Activated B cell treated with CpG ODN at 0.5 μM for 24 hours (primary cell): Measurements from ENCODE around the gene SYT12. TPM values are rescaled to one million over a fixed set of nuclear protein-coding genes. Genes with fewer than 3 reads are reported as not detected.

Experiments
- ATAC-seq: fragments of 200-7000 bp; cut with Tn5 transposase; one replicate; pipeline ENCODE4 v1.10.0; 2021; ENCODE audit warnings: low read depth, mild to moderate bottlenecking, moderate library complexity
- CTCF ChIA-PET: fragments of 350-600 bp; sonication (Branson Sonifier 250); formaldehyde crosslinking; loops from one replicate; lab custom pipeline; 2021; ENCODE audit warnings: antibody characterized with exemption; lab: Charles Lee
- POLR2A ChIA-PET: fragments of 350-600 bp; sonication (Branson Sonifier 250); formaldehyde crosslinking; loops from one replicate; lab custom pipeline; 2021; ENCODE audit warnings: antibody characterized with exemption; lab: Charles Lee
- DNase-seq: peaks from one replicate; pipeline ENCODE4 v3.0.0; 2022
- H3K27ac Mint-ChIP-seq: one replicate; pipeline ENCODE4 v1.8.0; 2020; ENCODE audit warnings: mixed read lengths
- H3K27me3 Mint-ChIP-seq: one replicate; pipeline ENCODE4 v1.8.0; 2021; ENCODE audit warnings: mixed read lengths
- H3K36me3 Mint-ChIP-seq: one replicate; pipeline ENCODE4 v1.8.0; 2021; ENCODE audit warnings: low read depth, mixed read lengths
- H3K4me1 Mint-ChIP-seq: one replicate; pipeline ENCODE4 v1.8.0; 2021; ENCODE audit warnings: mixed read lengths
- H3K4me3 Mint-ChIP-seq: one replicate; pipeline ENCODE4 v1.8.0; 2020; ENCODE audit warnings: mild to moderate bottlenecking, mixed read lengths
- H3K9me3 Mint-ChIP-seq: one replicate; pipeline ENCODE4 v1.8.0; 2020; ENCODE audit warnings: mixed read lengths
- CTCF ChIP-seq: fragments of 200-600 bp; IDR thresholded peaks from one replicate; pipeline ENCODE4 v1.8.0; 2022; ENCODE audit warnings: antibody characterized with exemption, mild to moderate bottlenecking
- intact Hi-C: fragments of 100-400 bp; cut with micrococcal nuclease; formaldehyde crosslinking; loops from one replicate; pipeline ENCODE4 v1.15.1; 2024
- total RNA-seq: library from RNA; stranded (reverse); gene quantifications from 2 replicates; pipeline ENCODE4 v1.2.3, GENCODE V29; 2022

Gene SYT12
- total RNA-seq, 1 donor from 2014 or later: not detected

- H3K27ac Mint-ChIP-seq: no peak overlapping the region
- DNase-seq: no peak
- no peak for TF ChIP-seq CTCF
- no peak overlapping the region for H3K4me3 Mint-ChIP-seq
- H3K36me3 Mint-ChIP-seq: no peaks in the 10 kb centered on the region
- ATAC-seq: no peak
- CTCF ChIA-PET: no interaction called here
- POLR2A ChIA-PET: no interaction called here
- H3K27me3 Mint-ChIP-seq: peaks cover 25% of the 10 kb centered on the region
- H3K9me3 Mint-ChIP-seq: no peaks in the 10 kb centered on the region
- peaks cover 9% of the 10 kb centered on the region for H3K4me1 Mint-ChIP-seq
- intact Hi-C loops: no loop called here
Observed at GRCh38 chr11:67052891-67053290, 30.0 kb downstream of the SYT12 start.

- TF ChIP-seq CTCF: no peak
- Mint-ChIP-seq H3K27ac (no peak overlapping the region), H3K36me3 (no peaks in the 10 kb centered on the region), H3K4me3 (no peak overlapping the region), H3K4me1 (peaks cover 9% of the 10 kb centered on the region), H3K9me3 (no peaks in the 10 kb centered on the region), H3K27me3 (peaks cover 25% of the 10 kb centered on the region)
- DNase-seq: no peak
- CTCF ChIA-PET: no interaction called here
- POLR2A ChIA-PET: interaction anchor here (0.7 kb wide), 1 partner anchor 336 kb away, joined by 4 read pairs; no protein-coding TSS in a partner anchor
- ATAC-seq: peak; percentile 63
- intact Hi-C loops: loop anchor here (1.0 kb wide), 1 partner anchor 114 kb away; no protein-coding TSS in a partner anchor
Observed at GRCh38 chr11:67053896-67054329, 31.0 kb downstream of the SYT12 start.

- Mint-ChIP-seq H3K36me3 (no peaks in the 10 kb centered on the region), H3K27me3 (peaks cover 25% of the 10 kb centered on the region), H3K4me1 (peaks cover 9% of the 10 kb centered on the region), H3K27ac (no peak overlapping the region), H3K4me3 (no peak overlapping the region), H3K9me3 (no peaks in the 10 kb centered on the region)
- intact Hi-C loops: loop anchor here (1.0 kb wide), 1 partner anchor 114 kb away; no protein-coding TSS in a partner anchor
- POLR2A ChIA-PET: no interaction called here
- DNase-seq: no peak
- no peak for ATAC-seq
- no peak for TF ChIP-seq CTCF
- CTCF ChIA-PET: no interaction called here
Observed at GRCh38 chr11:67054346-67054835, 31.5 kb downstream of the SYT12 start.

- H3K9me3 Mint-ChIP-seq: no peaks in the 10 kb centered on the region
- no peaks in the 10 kb centered on the region for H3K36me3 Mint-ChIP-seq
- peaks cover 25% of the 10 kb centered on the region for H3K27me3 Mint-ChIP-seq
- TF ChIP-seq CTCF: no peak
- no peak overlapping the region for H3K27ac Mint-ChIP-seq
- H3K4me3 Mint-ChIP-seq: no peak overlapping the region
- H3K4me1 Mint-ChIP-seq: peaks cover 9% of the 10 kb centered on the region
- intact Hi-C loops: loop anchor here (1.0 kb wide), 1 partner anchor 113 kb away; no protein-coding TSS in a partner anchor
- POLR2A ChIA-PET: no interaction called here
- CTCF ChIA-PET: no interaction called here
- ATAC-seq (no peak), DNase-seq (no peak)
Observed at GRCh38 chr11:67054836-67055523, 32.0 kb downstream of the SYT12 start.

GRCh38 chr11:67055812-67056211 is 32.9 kb downstream of the SYT12 start:
- peaks cover 9% of the 10 kb centered on the region for H3K4me1 Mint-ChIP-seq
- H3K27me3 Mint-ChIP-seq: peaks cover 25% of the 10 kb centered on the region
- no peaks in the 10 kb centered on the region for H3K9me3 Mint-ChIP-seq
- no peaks in the 10 kb centered on the region for H3K36me3 Mint-ChIP-seq
- ChIA-PET CTCF (no interaction called here), POLR2A (no interaction called here)
- intact Hi-C loops: loop anchor here (2.0 kb wide), 1 partner anchor 15 kb away; no protein-coding TSS in a partner anchor
- no peak overlapping the region for H3K27ac Mint-ChIP-seq
- H3K4me3 Mint-ChIP-seq: peak overlapping the region; percentile 75
- ATAC-seq: no peak
- DNase-seq: no peak
- TF ChIP-seq CTCF: no peak
